Measurements from ENCODE around the gene FOXJ1. TPM values are rescaled to one million over a fixed set of nuclear protein-coding genes. Genes with fewer than 3 reads are reported as not detected.

Gene FOXJ1
- polyA plus RNA-seq, 1 of the 3 experiments (the other 2 are of a cell fraction) = not detected

DNA sequence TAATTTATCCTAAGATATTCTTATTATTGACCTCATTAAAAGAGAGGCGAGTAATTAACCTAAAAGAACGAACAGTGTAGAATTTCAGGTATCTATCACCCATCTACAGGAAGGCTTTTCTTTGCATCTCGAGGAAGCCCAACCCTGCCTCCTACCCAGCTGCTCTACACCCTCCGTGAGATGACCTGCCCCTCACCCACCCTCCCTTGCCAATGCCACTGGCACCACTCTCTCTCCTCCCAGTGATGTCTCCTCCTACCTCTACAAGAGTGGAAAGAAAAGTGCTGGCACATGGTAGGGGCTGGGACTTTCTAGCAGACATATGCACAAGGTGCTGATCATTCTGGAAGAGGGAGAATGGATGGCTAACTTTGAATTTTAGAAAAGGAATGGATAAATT, 22.9 kb upstream of the FOXJ1 start:
- DNase-seq = no peak
- no peaks in the 10 kb centered on the region for H3K27me3 ChIP-seq (ENCODE audit: insufficient read depth)
- TF ChIP-seq NFIC (IDR thresholded peaks at IDR 0.05; ENCODE audit: borderline replicate concordance) = no peak
- no peak for TF ChIP-seq RFX5 (IDR thresholded peaks at IDR 0.05; ENCODE audit: low read length)
- TF ChIP-seq RCOR1 (IDR thresholded peaks at IDR 0.05; ENCODE audit: low read length) = no peak
- no peak for TF ChIP-seq TCF12 (IDR thresholded peaks at IDR 0.05)
- no peak for TF ChIP-seq GABPA (IDR thresholded peaks at IDR 0.05; ENCODE audit: low read depth)
- H3K9me2 ChIP-seq = no peaks in the 10 kb centered on the region
- H3K9me3 ChIP-seq = no peaks in the 10 kb centered on the region
- ChIA-PET POLR2A (no interaction called here), CTCF (interaction anchor here (1.0 to 3.0 kb wide), 2 partner anchors 17 to 141 kb away, joined by 3 to 25 read pairs; no protein-coding TSS in a partner anchor)
- no peak overlapping the region for H2AFZ ChIP-seq (ENCODE audit: low read depth)
- no peak overlapping the region for H3K4me2 ChIP-seq
- H3K79me2 ChIP-seq (ENCODE audit: insufficient read depth) = no peaks in the 10 kb centered on the region
- no peaks in the 10 kb centered on the region for H3F3A ChIP-seq (replicated peaks; ENCODE audit: insufficient read depth)
- H3K4me1 ChIP-seq (ENCODE audit: control insufficient read depth in 1 of 2, insufficient read depth in 2 of 2, low read depth in 1 of 2, low read length in 1 of 2) = no peaks in the 10 kb centered on the region
- no peak overlapping the region for H3K9ac ChIP-seq
- 84% methylated on average over 4 of the region's 4 CpGs for WGBS (ENCODE audit: low lambda C conversion rate)
- no peaks in the 10 kb centered on the region for H4K20me1 ChIP-seq (ENCODE audit: insufficient read depth)
- H3K4me3 ChIP-seq (ENCODE audit: low read depth in 2 of 2, low read length in 1 of 2) = no peak overlapping the region
- H3K27ac ChIP-seq (ENCODE audit: low read depth in 2 of 2, low read length in 1 of 2) = no peak overlapping the region
- no peaks in the 10 kb centered on the region for H3K36me3 ChIP-seq (replicated peaks in 1 of 2; ENCODE audit: control insufficient read depth in 1 of 2, insufficient read depth in 2 of 2, low read length in 1 of 2)

DNA sequence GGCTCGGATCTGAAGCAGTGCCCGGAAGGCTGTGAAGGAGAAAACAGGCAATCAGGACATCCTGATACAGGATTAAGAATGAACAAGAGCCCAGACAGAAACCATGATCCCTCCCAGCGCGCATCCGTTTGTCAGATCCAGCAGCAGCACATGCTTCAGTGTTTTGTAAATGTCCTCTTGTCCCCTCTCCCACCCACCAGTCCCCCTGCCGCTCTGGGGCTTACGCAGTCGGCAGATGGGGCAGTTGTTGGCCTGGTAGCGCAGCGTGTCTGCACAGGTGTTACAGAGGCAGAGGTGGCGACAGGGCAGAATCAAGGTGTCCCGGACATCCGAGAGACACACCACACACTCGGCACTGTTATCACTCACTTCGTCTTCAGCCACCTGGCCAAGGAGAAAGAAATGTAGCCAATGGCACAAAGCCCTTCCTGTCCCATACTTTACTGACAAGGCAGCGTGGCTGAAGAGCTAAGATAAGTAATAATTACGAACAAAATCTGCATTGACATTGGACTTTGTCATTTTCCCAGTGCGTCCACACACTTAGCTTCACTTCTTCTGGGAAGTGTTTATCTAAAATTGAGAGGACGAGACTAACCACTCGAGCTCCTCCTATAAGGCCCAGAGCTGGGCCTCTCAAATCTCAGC, 20.7 kb upstream of the FOXJ1 start:
- Histone ChIP-seq H3K27me3 (ENCODE audit: insufficient read depth) (no peaks in the 10 kb centered on the region), H3K4me2 (no peak overlapping the region), H3K4me1 (ENCODE audit: control insufficient read depth in 1 of 2, insufficient read depth in 2 of 2, low read depth in 1 of 2, low read length in 1 of 2) (no peaks in the 10 kb centered on the region), H3K27ac (ENCODE audit: low read depth in 2 of 2, low read length in 1 of 2) (no peak overlapping the region), H3K4me3 (ENCODE audit: low read depth in 2 of 2, low read length in 1 of 2) (no peak overlapping the region), H3F3A (replicated peaks; ENCODE audit: insufficient read depth) (no peaks in the 10 kb centered on the region), H3K36me3 (replicated peaks in 1 of 2; ENCODE audit: control insufficient read depth in 1 of 2, insufficient read depth in 2 of 2, low read length in 1 of 2) (peaks cover 0 to 4% of the 10 kb centered on the region in 2 experiments), H2AFZ (ENCODE audit: low read depth) (no peak overlapping the region), H3K9me2 (no peaks in the 10 kb centered on the region), H3K9ac (no peak overlapping the region), H4K20me1 (ENCODE audit: insufficient read depth) (no peaks in the 10 kb centered on the region), H3K79me2 (ENCODE audit: insufficient read depth) (no peaks in the 10 kb centered on the region), H3K9me3 (no peaks in the 10 kb centered on the region)
- ChIA-PET POLR2A (no interaction called here), CTCF (interaction anchor here (0.7 to 4.6 kb wide), 6 partner anchors 12 to 118 kb away, joined by 3 to 22 read pairs (median 4); no protein-coding TSS in a partner anchor)
- DNase-seq = no peak
- 89% methylated on average over 20 of the region's 20 CpGs for WGBS (ENCODE audit: low lambda C conversion rate)
- TF ChIP-seq, protein P1, sequence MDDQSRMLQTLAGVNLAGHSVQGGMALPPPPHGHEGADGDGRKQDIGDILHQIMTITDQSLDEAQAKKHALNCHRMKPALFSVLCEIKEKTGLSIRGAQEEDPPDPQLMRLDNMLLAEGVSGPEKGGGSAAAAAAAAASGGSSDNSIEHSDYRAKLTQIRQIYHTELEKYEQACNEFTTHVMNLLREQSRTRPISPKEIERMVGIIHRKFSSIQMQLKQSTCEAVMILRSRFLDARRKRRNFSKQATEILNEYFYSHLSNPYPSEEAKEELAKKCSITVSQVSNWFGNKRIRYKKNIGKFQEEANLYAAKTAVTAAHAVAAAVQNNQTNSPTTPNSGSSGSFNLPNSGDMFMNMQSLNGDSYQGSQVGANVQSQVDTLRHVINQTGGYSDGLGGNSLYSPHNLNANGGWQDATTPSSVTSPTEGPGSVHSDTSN (IDR thresholded peaks at IDR 0.05) = no peak
- TF ChIP-seq, protein P2, sequence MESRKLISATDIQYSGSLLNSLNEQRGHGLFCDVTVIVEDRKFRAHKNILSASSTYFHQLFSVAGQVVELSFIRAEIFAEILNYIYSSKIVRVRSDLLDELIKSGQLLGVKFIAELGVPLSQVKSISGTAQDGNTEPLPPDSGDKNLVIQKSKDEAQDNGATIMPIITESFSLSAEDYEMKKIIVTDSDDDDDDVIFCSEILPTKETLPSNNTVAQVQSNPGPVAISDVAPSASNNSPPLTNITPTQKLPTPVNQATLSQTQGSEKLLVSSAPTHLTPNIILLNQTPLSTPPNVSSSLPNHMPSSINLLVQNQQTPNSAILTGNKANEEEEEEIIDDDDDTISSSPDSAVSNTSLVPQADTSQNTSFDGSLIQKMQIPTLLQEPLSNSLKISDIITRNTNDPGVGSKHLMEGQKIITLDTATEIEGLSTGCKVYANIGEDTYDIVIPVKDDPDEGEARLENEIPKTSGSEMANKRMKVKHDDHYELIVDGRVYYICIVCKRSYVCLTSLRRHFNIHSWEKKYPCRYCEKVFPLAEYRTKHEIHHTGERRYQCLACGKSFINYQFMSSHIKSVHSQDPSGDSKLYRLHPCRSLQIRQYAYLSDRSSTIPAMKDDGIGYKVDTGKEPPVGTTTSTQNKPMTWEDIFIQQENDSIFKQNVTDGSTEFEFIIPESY (IDR thresholded peaks at IDR 0.05; ENCODE audit: borderline replicate concordance, low read depth) = no peak
- TF ChIP-seq POLR2AphosphoS5 (IDR thresholded peaks at IDR 0.05; ENCODE audit: low read depth, low read length) (no peak), JUND (IDR thresholded peaks at IDR 0.05) (no peak), TEAD4 (IDR thresholded peaks at IDR 0.05; ENCODE audit: borderline replicate concordance, insufficient read depth) (no peak), FOXJ3 (CRISPR knock-in tag; IDR thresholded peaks at IDR 0.05) (no peak), GABPA (IDR thresholded peaks at IDR 0.05; ENCODE audit: low read depth) (no peak), RAD21 (IDR thresholded peaks at IDR 0.05; ENCODE audit: low read length) (no peak), MEF2A (IDR thresholded peaks at IDR 0.05; ENCODE audit: borderline replicate concordance, low read depth) (no peak), SMC3 (IDR thresholded peaks at IDR 0.05; ENCODE audit: low read depth, low read length) (no peak)
- TF ChIP-seq, protein P3, sequence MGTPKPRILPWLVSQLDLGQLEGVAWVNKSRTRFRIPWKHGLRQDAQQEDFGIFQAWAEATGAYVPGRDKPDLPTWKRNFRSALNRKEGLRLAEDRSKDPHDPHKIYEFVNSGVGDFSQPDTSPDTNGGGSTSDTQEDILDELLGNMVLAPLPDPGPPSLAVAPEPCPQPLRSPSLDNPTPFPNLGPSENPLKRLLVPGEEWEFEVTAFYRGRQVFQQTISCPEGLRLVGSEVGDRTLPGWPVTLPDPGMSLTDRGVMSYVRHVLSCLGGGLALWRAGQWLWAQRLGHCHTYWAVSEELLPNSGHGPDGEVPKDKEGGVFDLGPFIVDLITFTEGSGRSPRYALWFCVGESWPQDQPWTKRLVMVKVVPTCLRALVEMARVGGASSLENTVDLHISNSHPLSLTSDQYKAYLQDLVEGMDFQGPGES (IDR thresholded peaks at IDR 0.05; ENCODE audit: low read depth, low read length) = no peak
